Panc1 (cell line): ENCODE measurements around the gene ETV2.

ENCODE experiments used
- POLR2AphosphoS5 ChIP-seq: IDR thresholded peaks from 2 replicates; pipeline ENCODE4 v1.6.1; 2012; ENCODE audit warnings: mild to moderate bottlenecking, low read depth, low read length, moderate library complexity
- REST ChIP-seq, 2 experiments: IDR thresholded peaks; 2 replicates each; pipeline ENCODE4 v1.6.1; 2011 to 2012; ENCODE audit warnings: low read depth in 2 of 2, control low read depth in 1 of 2, low read length in 1 of 2, mild to moderate bottlenecking in 1 of 2, moderate library complexity in 1 of 2; ENCODE audit not compliant: insufficient read depth in 1 of 2
- TF ChIP-seq, protein P1 (sequence below): fragments of 450-650 bp; IDR thresholded peaks from 2 replicates; pipeline ENCODE4 v1.5.1; 2017; ENCODE audit warnings: mild to moderate bottlenecking

DNA sequence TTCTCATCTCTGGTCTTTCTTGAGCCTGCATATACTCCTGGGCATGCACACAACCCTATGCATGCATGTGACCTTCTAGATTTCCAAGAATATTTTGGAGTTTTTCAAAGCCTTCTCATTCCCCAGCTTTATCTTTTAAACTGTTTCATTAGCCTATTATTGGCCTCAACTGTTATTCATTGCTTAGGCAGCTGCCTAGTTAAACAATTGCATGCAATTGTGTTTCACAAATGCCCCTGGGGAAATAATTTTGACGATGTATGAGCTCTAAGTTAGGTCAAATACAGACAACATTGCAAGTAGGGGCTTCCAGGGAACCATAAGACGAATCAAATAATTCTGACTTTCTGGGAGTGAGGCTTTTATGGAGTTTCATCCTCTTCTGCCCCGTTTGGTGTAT lies 22.4 kb downstream of the ETV2 start:
- TF ChIP-seq REST (IDR thresholded peaks at IDR 0.05; ENCODE audit: insufficient read depth in 1 of 2, low read depth in 2 of 2, low read length in 1 of 2) (no peak), POLR2AphosphoS5 (no peak)
- TF ChIP-seq, protein P1, sequence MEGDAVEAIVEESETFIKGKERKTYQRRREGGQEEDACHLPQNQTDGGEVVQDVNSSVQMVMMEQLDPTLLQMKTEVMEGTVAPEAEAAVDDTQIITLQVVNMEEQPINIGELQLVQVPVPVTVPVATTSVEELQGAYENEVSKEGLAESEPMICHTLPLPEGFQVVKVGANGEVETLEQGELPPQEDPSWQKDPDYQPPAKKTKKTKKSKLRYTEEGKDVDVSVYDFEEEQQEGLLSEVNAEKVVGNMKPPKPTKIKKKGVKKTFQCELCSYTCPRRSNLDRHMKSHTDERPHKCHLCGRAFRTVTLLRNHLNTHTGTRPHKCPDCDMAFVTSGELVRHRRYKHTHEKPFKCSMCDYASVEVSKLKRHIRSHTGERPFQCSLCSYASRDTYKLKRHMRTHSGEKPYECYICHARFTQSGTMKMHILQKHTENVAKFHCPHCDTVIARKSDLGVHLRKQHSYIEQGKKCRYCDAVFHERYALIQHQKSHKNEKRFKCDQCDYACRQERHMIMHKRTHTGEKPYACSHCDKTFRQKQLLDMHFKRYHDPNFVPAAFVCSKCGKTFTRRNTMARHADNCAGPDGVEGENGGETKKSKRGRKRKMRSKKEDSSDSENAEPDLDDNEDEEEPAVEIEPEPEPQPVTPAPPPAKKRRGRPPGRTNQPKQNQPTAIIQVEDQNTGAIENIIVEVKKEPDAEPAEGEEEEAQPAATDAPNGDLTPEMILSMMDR = no peak
